Liver (tissue), 3 donors: ENCODE measurements around the gene SOX6.

Experiments used
- CTCF ChIP-seq: fragments of 150-350 bp; IDR thresholded peaks from 2 replicates; pipeline ENCODE4 v1.5.1; 2017; ENCODE audit warnings: improper control_type of control experiment, low read depth, low read length; ENCODE audit not compliant: missing input control
- EGR1 ChIP-seq, 2 donors: IDR thresholded peaks; 2 replicates each; pipeline ENCODE4 v1.6.1; 2016 to 2018; ENCODE audit warnings: antibody characterized with exemption in 2 of 2, low read depth in 2 of 2
- GABPA ChIP-seq, 2 donors: IDR thresholded peaks in 1 of 2; conservative IDR thresholded peaks in 1 of 2; 2 replicates each; pipeline ENCODE4 v1.6.1; 2016; ENCODE audit warnings: antibody characterized with exemption in 2 of 2, mild to moderate bottlenecking in 1 of 2, moderate library complexity in 1 of 2
- MAX ChIP-seq: IDR thresholded peaks from 2 replicates; pipeline ENCODE4 v1.6.1; 2016; ENCODE audit warnings: antibody characterized with exemption
- RAD21 ChIP-seq, 2 donors: IDR thresholded peaks; 2 replicates each; pipeline ENCODE4 v1.6.1; 2016; ENCODE audit warnings: antibody characterized with exemption in 2 of 2, mild to moderate bottlenecking in 2 of 2
- REST ChIP-seq: IDR thresholded peaks from 2 replicates; pipeline ENCODE4 v1.6.1; 2016; ENCODE audit warnings: antibody characterized with exemption, mild to moderate bottlenecking
- RXRA ChIP-seq, 2 donors: IDR thresholded peaks; 2 replicates each; pipeline ENCODE4 v1.6.1; 2017 to 2018; ENCODE audit warnings: antibody characterized with exemption in 2 of 2, mild to moderate bottlenecking in 1 of 2
- SP1 ChIP-seq: IDR thresholded peaks from 2 replicates; pipeline ENCODE4 v1.6.1; 2018; ENCODE audit warnings: antibody characterized with exemption, mild to moderate bottlenecking
- TAF1 ChIP-seq: conservative IDR thresholded peaks from 2 replicates; pipeline ENCODE4 v1.6.1; 2016; ENCODE audit warnings: antibody characterized with exemption, mild to moderate bottlenecking
- TF ChIP-seq, protein P1 (sequence below): IDR thresholded peaks from 2 replicates; pipeline ENCODE4 v1.6.1; 2016; ENCODE audit warnings: antibody characterized with exemption
- TF ChIP-seq, protein P2 (sequence below): IDR thresholded peaks from 2 replicates; pipeline ENCODE4 v1.6.1; 2016; ENCODE audit warnings: antibody characterized with exemption
- donor health status: healthy.
- donor health status: healthy.

DNA sequence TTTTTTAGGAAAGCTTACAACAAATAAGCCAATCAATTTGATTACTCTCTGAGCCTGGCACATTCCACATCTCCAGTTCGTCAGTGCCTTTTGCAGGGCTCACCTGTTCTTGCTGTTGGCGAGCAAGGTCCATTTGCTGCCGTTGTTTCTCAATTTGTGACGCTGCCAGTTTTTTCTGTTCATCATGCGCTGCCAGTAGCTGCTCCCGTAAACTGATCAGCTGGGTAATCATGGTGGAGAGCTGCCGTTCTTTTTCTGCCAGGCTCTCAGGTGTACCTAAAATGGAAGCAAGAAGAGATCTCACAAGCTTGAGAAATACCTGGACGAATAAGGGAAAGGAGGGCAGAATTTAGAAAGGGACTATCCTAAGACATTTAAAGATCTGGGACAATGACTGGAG is 169.7 kb downstream of the SOX6 start:
- no peak for TF ChIP-seq CTCF
- TF ChIP-seq RAD21 (IDR thresholded peaks at IDR 0.05), result peak; percentile 59 to 66
- peak; percentile 89 for TF ChIP-seq SP1
- peak; percentile 56 for TF ChIP-seq MAX
- TF ChIP-seq TAF1, result peak; percentile 70
- TF ChIP-seq, protein P1, sequence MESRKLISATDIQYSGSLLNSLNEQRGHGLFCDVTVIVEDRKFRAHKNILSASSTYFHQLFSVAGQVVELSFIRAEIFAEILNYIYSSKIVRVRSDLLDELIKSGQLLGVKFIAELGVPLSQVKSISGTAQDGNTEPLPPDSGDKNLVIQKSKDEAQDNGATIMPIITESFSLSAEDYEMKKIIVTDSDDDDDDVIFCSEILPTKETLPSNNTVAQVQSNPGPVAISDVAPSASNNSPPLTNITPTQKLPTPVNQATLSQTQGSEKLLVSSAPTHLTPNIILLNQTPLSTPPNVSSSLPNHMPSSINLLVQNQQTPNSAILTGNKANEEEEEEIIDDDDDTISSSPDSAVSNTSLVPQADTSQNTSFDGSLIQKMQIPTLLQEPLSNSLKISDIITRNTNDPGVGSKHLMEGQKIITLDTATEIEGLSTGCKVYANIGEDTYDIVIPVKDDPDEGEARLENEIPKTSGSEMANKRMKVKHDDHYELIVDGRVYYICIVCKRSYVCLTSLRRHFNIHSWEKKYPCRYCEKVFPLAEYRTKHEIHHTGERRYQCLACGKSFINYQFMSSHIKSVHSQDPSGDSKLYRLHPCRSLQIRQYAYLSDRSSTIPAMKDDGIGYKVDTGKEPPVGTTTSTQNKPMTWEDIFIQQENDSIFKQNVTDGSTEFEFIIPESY, result peak; percentile 75
- peak in 1 of 2 donors; percentile 43 for TF ChIP-seq EGR1 (IDR thresholded peaks at IDR 0.05; ENCODE audit: low read depth in 2 of 2)
- TF ChIP-seq REST, result peak; percentile 91
- TF ChIP-seq, protein P2, sequence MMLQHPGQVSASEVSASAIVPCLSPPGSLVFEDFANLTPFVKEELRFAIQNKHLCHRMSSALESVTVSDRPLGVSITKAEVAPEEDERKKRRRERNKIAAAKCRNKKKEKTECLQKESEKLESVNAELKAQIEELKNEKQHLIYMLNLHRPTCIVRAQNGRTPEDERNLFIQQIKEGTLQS, result peak; percentile 43
- peak; percentile 69 to 82 for TF ChIP-seq RXRA (IDR thresholded peaks at IDR 0.05)
- no peak for TF ChIP-seq GABPA (IDR thresholded peaks at IDR 0.05 in 1 of 2, conservative IDR thresholded peaks at IDR 0.05 in 1 of 2)
